ENCODE data around the gene VPS26A.
A peak's percentile ranks its signal among the peaks of the same experiment; 100 is the strongest.

DNA sequence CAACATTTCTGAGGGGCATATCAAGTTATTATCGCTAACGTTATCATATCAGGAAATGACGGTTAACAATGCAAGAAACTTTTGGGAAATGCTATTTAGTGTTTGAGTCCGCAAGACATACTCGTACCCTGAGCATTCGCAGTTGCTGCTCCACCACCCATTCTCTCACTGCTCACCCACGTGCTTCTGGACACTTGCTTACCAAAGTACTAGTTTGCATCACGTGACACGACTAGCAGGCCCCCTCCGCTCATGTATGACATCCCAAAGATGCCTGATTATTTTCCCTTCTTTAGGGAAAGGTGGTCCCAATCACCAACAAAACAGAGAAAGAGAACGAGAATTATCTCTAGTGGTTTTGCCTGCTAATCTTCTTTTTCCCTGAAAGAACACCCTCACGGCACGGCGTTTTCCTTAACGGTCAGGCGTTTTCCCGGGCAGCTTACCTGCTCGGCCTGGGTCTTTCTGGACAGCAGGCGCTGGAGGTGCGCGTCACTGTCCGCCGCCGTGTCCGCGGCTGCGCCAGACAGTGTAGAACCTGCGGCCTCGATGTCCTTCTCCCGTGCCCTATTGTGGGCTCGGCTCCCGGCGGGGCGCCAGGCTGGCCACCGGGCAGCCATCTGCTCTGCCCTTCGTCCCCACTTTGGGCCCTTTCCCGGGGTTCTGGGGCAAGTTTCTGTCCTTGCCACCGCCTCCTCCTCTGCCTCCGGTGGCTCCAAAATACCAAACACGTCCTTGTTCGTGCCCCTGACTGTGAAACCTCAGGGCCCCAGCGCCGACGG, 56.0 kb downstream of the VPS26A start, which contains the start of gene SUPV3L1:
- peak in 2 of 4 experiments; percentile 4 to 8 for TF ChIP-seq CTCF (IDR thresholded peaks at IDR 0.05)
- TF ChIP-seq POLR2A (IDR thresholded peaks at IDR 0.05): peak; percentile 40 to 72
